Upper lobe of left lung (tissue), 6 donors: Measurements from ENCODE around the gene XRCC4. TPM values are rescaled to one million over a fixed set of nuclear protein-coding genes. Genes with fewer than 3 reads are reported as not detected.

Experiments
- ATAC-seq, 2 donors: fragments of 200-7000 bp; cut with Tn5 transposase; one replicate each; pipeline ENCODE4 v1.9.1; 2022; ENCODE audit warnings: mild to moderate bottlenecking in 2 of 2, moderate library complexity in 2 of 2; ENCODE audit not compliant: low FRiP score in 2 of 2
- DNase-seq, 2 donors: peaks; one replicate each; pipeline ENCODE4 v3.0.0-alpha.2; 2019 to 2020
- H3K27ac ChIP-seq, 4 donors: fragments of 200-600 bp; sonication (generic); one replicate each; pipeline ENCODE4 v1.5.1; 2016 to 2019
- H3K27me3 ChIP-seq, 4 donors: fragments of 200-600 bp; sonication (generic); one replicate each; pipeline ENCODE4 v1.5.1; 2017 to 2019
- H3K36me3 ChIP-seq, 4 donors: fragments of 200-600 bp; sonication (generic); one replicate each; pipeline ENCODE4 v1.5.1; 2016 to 2019
- H3K4me1 ChIP-seq, 4 donors: fragments of 200-600 bp; sonication (generic); one replicate each; pipeline ENCODE4 v1.5.1; 2018 to 2019
- H3K4me3 ChIP-seq, 4 donors: fragments of 200-600 bp; sonication (generic); one replicate each; pipeline ENCODE4 v1.5.1; 2017 to 2019; ENCODE audit warnings: mild to moderate bottlenecking in 2 of 4, moderate library complexity in 1 of 4
- H3K9me3 ChIP-seq, 4 donors: fragments of 200-600 bp; sonication (generic); one replicate each; pipeline ENCODE4 v1.5.1; 2018 to 2019
- EP300 ChIP-seq, 4 donors: sonication (generic); formaldehyde crosslinking; IDR thresholded peaks; one replicate each; pipeline ENCODE4 v1.5.1; 2017; ENCODE audit warnings: antibody characterized with exemption in 4 of 4, control low read depth in 2 of 4
- POLR2A ChIP-seq, 4 donors: fragments of 450-650 bp; IDR thresholded peaks; one replicate each; pipeline ENCODE4 v1.5.1; 2016 to 2017; ENCODE audit warnings: antibody characterized with exemption in 4 of 4, mild to moderate bottlenecking in 2 of 4
- POLR2AphosphoS5 ChIP-seq, 2 donors: sonication (generic); formaldehyde crosslinking; IDR thresholded peaks; one replicate each; pipeline ENCODE4 v1.5.1; 2017; ENCODE audit warnings: antibody characterized with exemption in 2 of 2
- WGBS, 2 donors: methylation state at CpG; one replicate each; pipeline ENCODE4 v1.1.5; 2017 to 2018; 5-methylcytosine and 5-hydroxymethylcytosine counted together
- total RNA-seq, 6 donors: library from RNA; depleted of rRNA in 4 of 6; stranded (reverse); fragments of >200 nt in 4 of 6; gene quantifications; one replicate each; pipeline versions ENCODE4 v1.1.0 to v1.2.1, GENCODE V29; 2016 to 2021
- TF ChIP-seq, protein P1 (sequence below), 6 experiments: fragments of 450-650 bp in 4 of 6; fragments of 200-600 bp in 2 of 6; sonication (generic) in 2 of 6; IDR thresholded peaks; one replicate each; pipeline ENCODE4 v1.5.1; 2016 to 2019; ENCODE audit warnings: antibody characterized with exemption in 6 of 6
- donor health status: DM: no; HTN: no; CAD: no; lungs with moderate emphysema.
- donor health status: DM: no; HTN: yes; CAD: no; lungs with severe emphysema.

The XRCC4 gene
- total RNA-seq, 6 donors from 2014 or later, result 4.4 to 11.8 (median 7.7) TPM

DNA sequence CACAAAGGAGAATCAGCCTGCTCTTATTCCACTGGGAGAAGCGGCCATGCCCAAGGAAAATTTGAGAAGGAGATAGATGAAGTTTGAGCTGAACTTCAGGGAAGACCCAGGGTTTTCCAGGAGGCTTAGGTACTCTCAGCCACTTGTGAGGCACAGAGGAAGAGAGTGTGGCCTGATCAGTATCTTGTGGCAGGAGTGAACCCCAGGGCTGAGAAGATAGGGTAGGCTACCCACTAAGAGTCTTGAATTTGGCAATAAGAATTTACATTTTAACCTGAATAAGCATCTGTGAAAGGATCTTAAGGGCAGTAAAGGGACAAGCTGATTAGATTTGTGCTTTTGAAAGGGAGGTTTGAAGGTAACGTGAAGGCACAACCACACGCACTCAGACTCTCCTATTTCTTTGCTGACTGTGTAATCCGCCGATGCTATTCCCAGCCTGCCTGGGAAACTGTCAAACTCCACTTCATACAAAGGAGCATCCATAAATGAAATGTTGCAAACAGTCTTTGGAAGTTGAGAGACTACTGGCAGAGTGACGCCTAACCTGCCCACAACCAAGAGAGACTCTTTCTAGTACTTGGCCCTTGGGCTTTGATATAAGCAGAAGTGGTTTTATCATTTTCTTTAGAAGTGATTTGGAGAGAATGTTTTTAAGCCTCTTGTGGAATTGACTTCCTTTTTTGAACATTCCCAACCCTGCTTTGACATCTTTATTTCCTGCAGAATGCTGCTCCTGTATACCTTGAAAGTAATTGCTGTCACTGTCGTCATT lies 286.0 kb downstream of the XRCC4 start:
- no peaks in the 10 kb centered on the region for H3K27me3 ChIP-seq
- H3K9me3 ChIP-seq, result peaks cover 0 to 7% (median 3%) of the 10 kb centered on the region in 4 donors
- H3K4me1 ChIP-seq, result no peaks in the 10 kb centered on the region
- H3K36me3 ChIP-seq, result no peaks in the 10 kb centered on the region
- WGBS, 2 donors, result 78 to 93% methylated on average over 7 of the region's 7 CpGs
- H3K4me3 ChIP-seq, result no peak overlapping the region
- ATAC-seq, result no peak
- no peak for DNase-seq
- TF ChIP-seq POLR2A (IDR thresholded peaks at IDR 0.05) (no peak), POLR2AphosphoS5 (IDR thresholded peaks at IDR 0.05) (no peak), EP300 (IDR thresholded peaks at IDR 0.05) (no peak)
- TF ChIP-seq, protein P1, sequence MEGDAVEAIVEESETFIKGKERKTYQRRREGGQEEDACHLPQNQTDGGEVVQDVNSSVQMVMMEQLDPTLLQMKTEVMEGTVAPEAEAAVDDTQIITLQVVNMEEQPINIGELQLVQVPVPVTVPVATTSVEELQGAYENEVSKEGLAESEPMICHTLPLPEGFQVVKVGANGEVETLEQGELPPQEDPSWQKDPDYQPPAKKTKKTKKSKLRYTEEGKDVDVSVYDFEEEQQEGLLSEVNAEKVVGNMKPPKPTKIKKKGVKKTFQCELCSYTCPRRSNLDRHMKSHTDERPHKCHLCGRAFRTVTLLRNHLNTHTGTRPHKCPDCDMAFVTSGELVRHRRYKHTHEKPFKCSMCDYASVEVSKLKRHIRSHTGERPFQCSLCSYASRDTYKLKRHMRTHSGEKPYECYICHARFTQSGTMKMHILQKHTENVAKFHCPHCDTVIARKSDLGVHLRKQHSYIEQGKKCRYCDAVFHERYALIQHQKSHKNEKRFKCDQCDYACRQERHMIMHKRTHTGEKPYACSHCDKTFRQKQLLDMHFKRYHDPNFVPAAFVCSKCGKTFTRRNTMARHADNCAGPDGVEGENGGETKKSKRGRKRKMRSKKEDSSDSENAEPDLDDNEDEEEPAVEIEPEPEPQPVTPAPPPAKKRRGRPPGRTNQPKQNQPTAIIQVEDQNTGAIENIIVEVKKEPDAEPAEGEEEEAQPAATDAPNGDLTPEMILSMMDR (IDR thresholded peaks at IDR 0.05), result no peak
- H3K27ac ChIP-seq, result no peak overlapping the region

GRCh38 chr5:83363886-83364275 lies 286.5 kb downstream of the XRCC4 start:
- Histone ChIP-seq H3K36me3 (no peaks in the 10 kb centered on the region), H3K27ac (no peak overlapping the region), H3K9me3 (peaks cover 0 to 7% (median 3%) of the 10 kb centered on the region in 4 donors), H3K4me1 (no peaks in the 10 kb centered on the region), H3K4me3 (no peak overlapping the region), H3K27me3 (no peaks in the 10 kb centered on the region)
- TF ChIP-seq POLR2AphosphoS5 (IDR thresholded peaks at IDR 0.05), result no peak
- no peak for TF ChIP-seq POLR2A (IDR thresholded peaks at IDR 0.05)
- TF ChIP-seq, protein P1 (IDR thresholded peaks at IDR 0.05), result no peak
- TF ChIP-seq EP300 (IDR thresholded peaks at IDR 0.05), result no peak
- no peak for ATAC-seq
- WGBS, 2 donors, result 88 to 90% methylated on average over 1 of the region's 1 CpG
- DNase-seq, result no peak

- TF ChIP-seq POLR2AphosphoS5 (IDR thresholded peaks at IDR 0.05) (no peak), POLR2A (IDR thresholded peaks at IDR 0.05) (no peak), EP300 (IDR thresholded peaks at IDR 0.05) (no peak)
- TF ChIP-seq, protein P1 (IDR thresholded peaks at IDR 0.05), result no peak
- Histone ChIP-seq H3K27ac (no peak overlapping the region), H3K9me3 (peaks cover 0 to 7% (median 3%) of the 10 kb centered on the region in 4 donors), H3K4me3 (no peak overlapping the region), H3K4me1 (no peaks in the 10 kb centered on the region), H3K36me3 (no peaks in the 10 kb centered on the region), H3K27me3 (no peaks in the 10 kb centered on the region)
- 73 to 77% methylated on average over 8 of the region's 8 CpGs for WGBS, 2 donors
- ATAC-seq (no peak), DNase-seq (no peak)
Observed at GRCh38 chr5:83364312-83365299, 287.3 kb downstream of the XRCC4 start.

- no peaks in the 10 kb centered on the region for H3K27me3 ChIP-seq
- 65 to 84% methylated on average over 5 of the region's 5 CpGs for WGBS, 2 donors
- no peak for TF ChIP-seq POLR2AphosphoS5 (IDR thresholded peaks at IDR 0.05)
- no peak for TF ChIP-seq EP300 (IDR thresholded peaks at IDR 0.05)
- no peak for TF ChIP-seq POLR2A (IDR thresholded peaks at IDR 0.05)
- TF ChIP-seq, protein P1 (IDR thresholded peaks at IDR 0.05), result no peak
- peak overlapping the region; percentile 11 to 74 (median 62) for H3K27ac ChIP-seq
- H3K4me1 ChIP-seq, result no peaks in the 10 kb centered on the region
- DNase-seq (peak in 1 of 2 donors; percentile 65), ATAC-seq (peak; percentile 69 to 95)
- no peaks in the 10 kb centered on the region for H3K9me3 ChIP-seq
- no peaks in the 10 kb centered on the region for H3K36me3 ChIP-seq
- H3K4me3 ChIP-seq, result no peak overlapping the region
Observed at GRCh38 chr5:83368319-83368718, 291.0 kb downstream of the XRCC4 start.
